ENCODE data around the gene DERL3. TPM values are rescaled to one million over a fixed set of nuclear protein-coding genes. Genes with fewer than 3 reads are reported as not detected.

The DERL3 gene
- polyA plus RNA-seq, 1 donor (not counting 4 experiments of a cell fraction or from before 2014, with no cell fraction given): 0.05 TPM

DNA sequence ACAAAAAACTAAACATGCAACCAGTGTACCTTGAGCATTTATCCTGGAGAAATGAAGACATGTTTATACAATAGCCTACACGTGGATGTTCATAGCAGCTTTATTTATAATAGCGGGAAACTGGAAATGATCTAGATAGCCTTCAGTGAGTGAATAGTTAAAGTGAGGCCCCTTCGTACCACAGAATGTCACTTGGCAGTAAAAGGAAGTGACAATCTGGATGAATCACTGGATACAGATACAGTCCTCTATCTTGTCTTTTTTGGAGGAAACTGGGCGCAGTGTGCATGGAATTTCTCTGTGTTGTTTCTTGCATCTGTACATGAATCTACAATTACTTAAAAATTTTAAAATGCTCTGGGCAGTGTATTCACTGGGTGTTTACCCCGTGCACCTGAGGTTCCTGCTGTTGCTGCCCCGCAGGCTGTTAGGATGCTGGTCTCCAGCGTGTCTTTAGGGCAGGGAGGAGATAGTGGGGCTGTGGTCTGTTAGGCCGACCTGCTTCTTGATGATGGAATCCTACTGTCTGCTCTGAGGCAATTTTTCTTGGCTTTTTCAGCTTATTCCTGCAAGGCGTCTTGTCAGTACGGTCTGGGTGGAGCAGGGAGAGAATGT, 23.2 kb downstream of the DERL3 start:
- Histone ChIP-seq H3K79me2 (ENCODE audit: control insufficient read depth, insufficient read depth, low read length) (no peaks in the 10 kb centered on the region), H3K27me3 (ENCODE audit: control insufficient read depth, extremely low read depth, insufficient read depth, low read length) (no peaks in the 10 kb centered on the region), H3K4me2 (ENCODE audit: control insufficient read depth, extremely low read depth, insufficient read depth, low read depth, low read length) (no peak overlapping the region), H4K20me1 (ENCODE audit: control insufficient read depth, extremely low read depth, insufficient read depth, low read length) (no peaks in the 10 kb centered on the region), H3K9ac (ENCODE audit: control insufficient read depth, extremely low read depth, insufficient read depth, low read length) (no peak overlapping the region), H3K27ac (ENCODE audit: control insufficient read depth, insufficient read depth, low read length) (no peak overlapping the region), H3K4me3 (ENCODE audit: control insufficient read depth in 2 of 3, extremely low read depth in 1 of 3, insufficient read depth in 2 of 3, low read depth in 1 of 3, low read length in 3 of 3) (no peak overlapping the region), H3K4me1 (ENCODE audit: control insufficient read depth, extremely low read depth, insufficient read depth, low read length) (no peaks in the 10 kb centered on the region), H2AFZ (ENCODE audit: control insufficient read depth, low read length) (no peak overlapping the region), H3K9me3 (ENCODE audit: control insufficient read depth, low read depth, low read length) (no peaks in the 10 kb centered on the region), H3K36me3 (ENCODE audit: control insufficient read depth in 2 of 2, extremely low read depth in 1 of 2, insufficient read depth in 2 of 2, low read length in 2 of 2) (peaks cover 10 to 12% of the 10 kb centered on the region in 2 experiments), H3K9me1 (ENCODE audit: control insufficient read depth, extremely low read depth, insufficient read depth, low read length) (no peaks in the 10 kb centered on the region)
- no peak for TF ChIP-seq EZH2 (IDR thresholded peaks at IDR 0.05; ENCODE audit: low read length)
- TF ChIP-seq, protein P1, sequence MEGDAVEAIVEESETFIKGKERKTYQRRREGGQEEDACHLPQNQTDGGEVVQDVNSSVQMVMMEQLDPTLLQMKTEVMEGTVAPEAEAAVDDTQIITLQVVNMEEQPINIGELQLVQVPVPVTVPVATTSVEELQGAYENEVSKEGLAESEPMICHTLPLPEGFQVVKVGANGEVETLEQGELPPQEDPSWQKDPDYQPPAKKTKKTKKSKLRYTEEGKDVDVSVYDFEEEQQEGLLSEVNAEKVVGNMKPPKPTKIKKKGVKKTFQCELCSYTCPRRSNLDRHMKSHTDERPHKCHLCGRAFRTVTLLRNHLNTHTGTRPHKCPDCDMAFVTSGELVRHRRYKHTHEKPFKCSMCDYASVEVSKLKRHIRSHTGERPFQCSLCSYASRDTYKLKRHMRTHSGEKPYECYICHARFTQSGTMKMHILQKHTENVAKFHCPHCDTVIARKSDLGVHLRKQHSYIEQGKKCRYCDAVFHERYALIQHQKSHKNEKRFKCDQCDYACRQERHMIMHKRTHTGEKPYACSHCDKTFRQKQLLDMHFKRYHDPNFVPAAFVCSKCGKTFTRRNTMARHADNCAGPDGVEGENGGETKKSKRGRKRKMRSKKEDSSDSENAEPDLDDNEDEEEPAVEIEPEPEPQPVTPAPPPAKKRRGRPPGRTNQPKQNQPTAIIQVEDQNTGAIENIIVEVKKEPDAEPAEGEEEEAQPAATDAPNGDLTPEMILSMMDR (optimal IDR thresholded peaks at IDR 0.05 in 1 of 3, IDR thresholded peaks at IDR 0.05 in 1 of 3, conservative IDR thresholded peaks at IDR 0.05 in 1 of 3; ENCODE audit: extremely low read depth in 1 of 3, insufficient read depth in 2 of 3, low read length in 3 of 3): no peak
- no peak for DNase-seq (ENCODE audit: low read depth, low spot score)
- dilution Hi-C loops (cut with MboI; ENCODE audit: extremely low pct_ligation_motif_present, low sequenced_read_pairs): no loop called here
- FAIRE-seq: no peak

DNA sequence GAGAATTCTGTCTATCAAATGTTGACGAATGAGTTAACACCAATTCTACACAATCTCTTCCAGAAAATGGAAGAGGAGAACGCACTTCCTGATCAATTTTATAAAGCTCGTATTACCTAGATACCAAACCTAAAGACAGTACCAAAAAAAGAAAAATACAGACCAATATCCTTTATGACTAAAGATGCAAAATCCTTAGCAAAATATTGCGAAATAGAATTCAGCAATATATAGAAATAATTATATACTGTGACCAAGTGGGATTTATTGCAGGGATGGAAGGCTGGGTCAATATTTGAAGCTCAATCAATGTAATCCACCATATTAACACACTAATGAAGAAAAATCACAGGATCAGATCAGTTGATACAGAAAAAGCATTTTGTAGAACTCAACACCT, 26.4 kb downstream of the DERL3 start:
- no peak for FAIRE-seq
- Histone ChIP-seq H3K4me3 (ENCODE audit: control insufficient read depth in 2 of 3, extremely low read depth in 1 of 3, insufficient read depth in 2 of 3, low read depth in 1 of 3, low read length in 3 of 3) (no peak overlapping the region), H4K20me1 (ENCODE audit: control insufficient read depth, extremely low read depth, insufficient read depth, low read length) (no peaks in the 10 kb centered on the region), H3K9me3 (ENCODE audit: control insufficient read depth, low read depth, low read length) (no peaks in the 10 kb centered on the region), H2AFZ (ENCODE audit: control insufficient read depth, low read length) (no peak overlapping the region), H3K36me3 (ENCODE audit: control insufficient read depth in 2 of 2, extremely low read depth in 1 of 2, insufficient read depth in 2 of 2, low read length in 2 of 2) (peaks cover 9 to 10% of the 10 kb centered on the region in 2 experiments), H3K4me2 (ENCODE audit: control insufficient read depth, extremely low read depth, insufficient read depth, low read depth, low read length) (no peak overlapping the region), H3K9me1 (ENCODE audit: control insufficient read depth, extremely low read depth, insufficient read depth, low read length) (no peaks in the 10 kb centered on the region), H3K27ac (ENCODE audit: control insufficient read depth, insufficient read depth, low read length) (no peak overlapping the region), H3K4me1 (ENCODE audit: control insufficient read depth, extremely low read depth, insufficient read depth, low read length) (no peaks in the 10 kb centered on the region), H3K9ac (ENCODE audit: control insufficient read depth, extremely low read depth, insufficient read depth, low read length) (no peak overlapping the region), H3K27me3 (ENCODE audit: control insufficient read depth, extremely low read depth, insufficient read depth, low read length) (no peaks in the 10 kb centered on the region), H3K79me2 (ENCODE audit: control insufficient read depth, insufficient read depth, low read length) (no peaks in the 10 kb centered on the region)
- no peak for TF ChIP-seq EZH2 (IDR thresholded peaks at IDR 0.05; ENCODE audit: low read length)
- TF ChIP-seq, protein P1 (optimal IDR thresholded peaks at IDR 0.05 in 1 of 3, IDR thresholded peaks at IDR 0.05 in 1 of 3, conservative IDR thresholded peaks at IDR 0.05 in 1 of 3; ENCODE audit: extremely low read depth in 1 of 3, insufficient read depth in 2 of 3, low read length in 3 of 3): no peak
- dilution Hi-C loops (cut with MboI; ENCODE audit: extremely low pct_ligation_motif_present, low sequenced_read_pairs): no loop called here
- no peak for DNase-seq (ENCODE audit: low read depth, low spot score)
